Heart right ventricle (tissue), 16 donors: ENCODE data around the gene TUFT1. TPM values are rescaled to one million over a fixed set of nuclear protein-coding genes. Genes with fewer than 3 reads are reported as not detected.

Experiments
- ATAC-seq, 8 donors: fragments of 200-7000 bp; cut with Tn5 transposase; one replicate each; pipeline ENCODE4 v1.9.1; 2020; ENCODE audit warnings: mild to moderate bottlenecking in 8 of 8, moderate library complexity in 8 of 8, moderate number of reproducible peaks in 1 of 8
- DNase-seq, 2 donors: peaks; one replicate each; pipeline ENCODE4 v3.0.0-alpha.2; 2020
- H3K27ac ChIP-seq, 10 donors: fragments of 200-600 bp; sonication (generic) in 2 of 10; one replicate each; pipeline versions ENCODE4 v1.5.0 to v1.8.0; 2020 to 2022; ENCODE audit warnings: mild to moderate bottlenecking in 3 of 10
- H3K27me3 ChIP-seq, 7 donors: fragments of 200-600 bp; one replicate each; pipeline ENCODE4 v1.8.0; 2021 to 2022; ENCODE audit warnings: mild to moderate bottlenecking in 2 of 7
- H3K36me3 ChIP-seq, 9 donors: fragments of 200-600 bp; sonication (generic) in 1 of 9; one replicate each; pipeline versions ENCODE4 v1.5.0 to v1.8.0; 2020 to 2022; ENCODE audit warnings: mild to moderate bottlenecking in 2 of 9
- H3K4me1 ChIP-seq, 9 donors: fragments of 200-600 bp; sonication (generic) in 1 of 9; one replicate each; pipeline versions ENCODE4 v1.5.0 to v1.8.0; 2020 to 2022; ENCODE audit warnings: mild to moderate bottlenecking in 4 of 9
- H3K4me3 ChIP-seq, 10 donors: fragments of 200-600 bp; sonication (generic) in 2 of 10; one replicate each; pipeline versions ENCODE4 v1.5.0 to v1.8.0; 2020 to 2022; ENCODE audit warnings: mild to moderate bottlenecking in 7 of 10, moderate library complexity in 2 of 10
- H3K9me3 ChIP-seq, 11 donors: fragments of 200-600 bp in 10 of 11; sonication (generic) in 2 of 11; one replicate each; pipeline versions ENCODE4 v1.5.0 to v1.8.0; 2013 to 2022; ENCODE audit warnings: mild to moderate bottlenecking in 2 of 11, control low read depth in 1 of 11, moderate library complexity in 1 of 11
- CTCF ChIP-seq, 9 donors: fragments of 200-600 bp; sonication (generic) in 2 of 9; IDR thresholded peaks; one replicate each; pipeline versions ENCODE4 v1.5.0 to v1.8.0; 2021 to 2022; ENCODE audit warnings: antibody characterized with exemption in 9 of 9, mild to moderate bottlenecking in 5 of 9, moderate library complexity in 1 of 9
- WGBS, 2 donors: extraction: QIAGEN DNeasy Blood & Tissue Kit; methylation state at CpG; one replicate each; pipeline ENCODE4 v1.1.7; 2013; ENCODE audit warnings: inconsistent platforms in 1 of 2; 5-methylcytosine and 5-hydroxymethylcytosine counted together
- intact Hi-C, 10 donors: fragments of 100-400 bp; cut with DNase I; formaldehyde crosslinking; loops; one replicate each; pipeline versions ENCODE4 v1.11.1 to v1.14.2; 2022
- long read RNA-seq, 3 donors: library from polyadenylated mRNA; unstranded; transcript quantifications; one replicate each; pipeline ENCODE4 v2.0.0, GENCODE V29; 2020 to 2021
- polyA plus RNA-seq, 2 donors: library from polyadenylated mRNA; stranded (reverse); fragments of 200-250 nt; gene quantifications; one replicate each; pipeline ENCODE4 v1.2.3, GENCODE V29; 2013
- total RNA-seq, 10 donors: library from RNA; stranded (reverse); fragmentation: NEBNext Ultra II Directional in 3 of 10; extraction: Animal tissue kit (Norgen Biotek cat#: 25700) in 3 of 10; gene quantifications; one replicate each; pipeline versions ENCODE4 v1.2.1 to v1.2.4, GENCODE V29; 2021 to 2023
- donor health status: Arrhythmogenic right ventricular cardiomyopathy.
- donor health status: ischemic (EF 13 %, LVEDD 7.1; RV severe dilation, severe dysfunction).
- donor health status: healthy with polysubstance abuse.
- donor health status: DM: no; HTN: yes; CAD: no.
- donor health status: DM: no; HTN: no; CAD: no.
- donor health status: ischemic (EF 25% LVEDD 6.9; RV normal size, moderate dysfunction).
- donor health status: ischemic (EF 25% LVEDD 5.7; RV mildly dilated, moderate dysfunction).
- donor health status: healthy.
- donor health status: DM: yes; HTN: yes; CAD: no.
- donor health status: Ischemic cardiomyopathy.
- donor health status: ischemic (EF 35%, LVEDD 5.7; RV mildly dilated, moderate dysfunction).
- donor health status: nonischemic (EF 11% LVEDD 7.7; RV severe dilation, severe dysfunction).
- donor health status: DM: yes; HTN: yes; CAD: no.
- donor health status: PGD.
- donor health status: ischemic (EF 29% LVEDD 5.4; RV normal size, mild dysfunction).
- donor health status: nonischemic (EF 23%, LVEDD 6.1; RV moderate dilation, normal function).

Gene TUFT1
- total RNA-seq = 10 to 100 TPM in 1 of 10 donors, 1 to 10 TPM in 9; 2.9 to 13.0 (median 5.5) TPM
- 1 to 10 TPM; 2.6 to 2.7 TPM for polyA plus RNA-seq
- long read RNA-seq, donor 1, partial matches to known transcripts = 1 of 3 reads
- long read RNA-seq, donor 1, other reads (novel, unspliced or antisense) = 1 of 3 reads
- long read RNA-seq, donor 2, partial matches to known transcripts = 0 of 7 reads
- long read RNA-seq, donor 2, other reads (novel, unspliced or antisense) = 2 of 7 reads
- long read RNA-seq, donor 3, transcript TUFT1-202 (12 exons, 3,033 nt) = major isoform, 6 of 10 reads
- long read RNA-seq, donor 3, partial matches to known transcripts = 0 of 10 reads
- long read RNA-seq, donor 3, other reads (novel, unspliced or antisense) = 1 of 10 reads

GRCh38 chr1:151540021-151540981 lies at the start of gene TUFT1:
TSS of gene TUFT1 (plus strand) at chr1:151540309. CDS start at chr1:151540367, 58 bp downstream.
- WGBS, 2 donors = 2% methylated on average over 70 of the region's 70 CpGs
- DNase-seq (peak; percentile 89 to 91), ATAC-seq (peak; percentile 97 to 98 (median 98))
- Histone ChIP-seq H3K27ac (peak within 1 kb of the TSS in 8 of 10 donors; percentile 30 to 79 (median 59)), H3K36me3 (no peaks in the 10 kb centered on the region), H3K27me3 (peaks cover 0 to 11% (median 0%) of the 10 kb centered on the region in 7 donors), H3K9me3 (no peaks in the 10 kb centered on the region), H3K4me1 (peaks cover 0 to 24% (median 12%) of the 10 kb centered on the region in 9 donors), H3K4me3 (peak within 1 kb of the TSS; percentile 48 to 86 (median 70))
- TF ChIP-seq CTCF (IDR thresholded peaks at IDR 0.05) = no peak
- intact Hi-C loops = loop anchor here in 2 of 10 donors (5.0 to 10.0 kb wide), 2 partner anchors 54 to 98 kb away; no protein-coding TSS in a partner anchor

GRCh38 chr1:151491641-151492040 lies 48.5 kb upstream of the TUFT1 start:
- Histone ChIP-seq H3K4me3 (no peak overlapping the region), H3K9me3 (no peaks in the 10 kb centered on the region), H3K36me3 (no peaks in the 10 kb centered on the region), H3K27ac (no peak overlapping the region), H3K4me1 (peaks cover 0 to 8% (median 0%) of the 10 kb centered on the region in 9 donors), H3K27me3 (peaks cover 0 to 4% (median 0%) of the 10 kb centered on the region in 7 donors)
- WGBS, 2 donors = 81 to 83% methylated on average over 5 of the region's 5 CpGs
- ATAC-seq (no peak), DNase-seq (no peak)
- intact Hi-C loops = no loop called here
- no peak for TF ChIP-seq CTCF (IDR thresholded peaks at IDR 0.05)

GRCh38 chr1:151492120-151492519 lies 48.0 kb upstream of the TUFT1 start:
- WGBS, 2 donors = 57 to 59% methylated on average over 1 of the region's 1 CpG
- H3K4me1 ChIP-seq = peaks cover 0 to 8% (median 0%) of the 10 kb centered on the region in 9 donors
- no peaks in the 10 kb centered on the region for H3K9me3 ChIP-seq
- H3K27ac ChIP-seq = no peak overlapping the region
- H3K4me3 ChIP-seq = no peak overlapping the region
- DNase-seq (no peak), ATAC-seq (no peak)
- TF ChIP-seq CTCF (IDR thresholded peaks at IDR 0.05) = no peak
- intact Hi-C loops = no loop called here
- H3K36me3 ChIP-seq = no peaks in the 10 kb centered on the region
- peaks cover 0 to 4% (median 0%) of the 10 kb centered on the region in 7 donors for H3K27me3 ChIP-seq

GRCh38 chr1:151493042-151493441 lies 47.1 kb upstream of the TUFT1 start:
- peaks cover 0 to 8% (median 0%) of the 10 kb centered on the region in 9 donors for H3K4me1 ChIP-seq
- ATAC-seq (no peak), DNase-seq (no peak)
- H3K36me3 ChIP-seq = no peaks in the 10 kb centered on the region
- no peaks in the 10 kb centered on the region for H3K9me3 ChIP-seq
- H3K4me3 ChIP-seq = no peak overlapping the region
- no peak for TF ChIP-seq CTCF (IDR thresholded peaks at IDR 0.05)
- H3K27ac ChIP-seq = no peak overlapping the region
- 76 to 88% methylated on average over 3 of the region's 3 CpGs for WGBS, 2 donors
- intact Hi-C loops = no loop called here
- peaks cover 0 to 4% (median 0%) of the 10 kb centered on the region in 7 donors for H3K27me3 ChIP-seq
